CD4-positive, alpha-beta T cell treated with Interleukin-15 for 4 hours (primary cell): Measurements from ENCODE around the gene NOD2.
A peak's percentile ranks its signal among the peaks of the same experiment; 100 is the strongest.

Experiments used
- DNase-seq: peaks from one replicate; pipeline ENCODE4 v3.0.0-alpha.2; 2020; ENCODE audit warnings: low spot score

Gene NOD2

GRCh38 chr16:50692999-50693781 lies at the start of gene NOD2:
TSS of gene NOD2 (plus strand) at chr16:50693606. CDS start at chr16:50699496, 5,890 bp downstream.
- DNase-seq = no peak

GRCh38 chr16:50644245-50644644 lies 49.2 kb upstream of the NOD2 start:
- DNase-seq = no peak

- DNase-seq = peak; percentile 38
These were observed 48.7 kb upstream of the NOD2 start for GRCh38 chr16:50644729-50645128.

GRCh38 chr16:50645563-50646220 lies 47.7 kb upstream of the NOD2 start:
- DNase-seq = no peak

GRCh38 chr16:50646345-50646744 lies 47.1 kb upstream of the NOD2 start:
- DNase-seq = no peak

- DNase-seq = no peak
These were observed 41.5 kb upstream of the NOD2 start for GRCh38 chr16:50651835-50652438.

GRCh38 chr16:50652836-50653425 lies 40.5 kb upstream of the NOD2 start:
- DNase-seq = no peak

GRCh38 chr16:50653633-50654519 lies 39.5 kb upstream of the NOD2 start:
- DNase-seq = no peak

GRCh38 chr16:50655558-50656055 lies 37.8 kb upstream of the NOD2 start:
- no peak for DNase-seq

GRCh38 chr16:50657241-50657640 lies 36.2 kb upstream of the NOD2 start:
- DNase-seq = no peak

- DNase-seq = no peak
These were observed 33.6 kb upstream of the NOD2 start for GRCh38 chr16:50659806-50660205.

- DNase-seq = no peak
These were observed 31.0 kb upstream of the NOD2 start for GRCh38 chr16:50662306-50662940.

GRCh38 chr16:50664270-50664669 lies 29.1 kb upstream of the NOD2 start:
- no peak for DNase-seq

GRCh38 chr16:50665128-50665878 lies 28.1 kb upstream of the NOD2 start:
- DNase-seq = peak; percentile 86

- DNase-seq = peak; percentile 55
These were observed 26.5 kb upstream of the NOD2 start for GRCh38 chr16:50666658-50667496.

GRCh38 chr16:50667497-50668367 lies 25.7 kb upstream of the NOD2 start:
- peak; percentile 26 for DNase-seq

GRCh38 chr16:50668368-50669008 lies 24.9 kb upstream of the NOD2 start:
- no peak for DNase-seq

GRCh38 chr16:50669741-50670140 lies 23.7 kb upstream of the NOD2 start:
- no peak for DNase-seq
